Activated CD4-positive, alpha-beta memory T cell treated with anti-CD3 and anti-CD28 coated beads, Interleukin-2, amount 10 ng/mL, durations not matched to agents 7 days and 5 days (primary cell): ENCODE data around the gene SLC25A51. TPM values are rescaled to one million over a fixed set of nuclear protein-coding genes. Genes with fewer than 3 reads are reported as not detected.

Experiments used
- CTCF ChIA-PET: fragments of 350-600 bp; sonication (Branson Sonifier 250); formaldehyde crosslinking; loops from one replicate; lab custom pipeline; 2021; ENCODE audit warnings: antibody characterized with exemption, inconsistent platforms; lab: Charles Lee
- POLR2A ChIA-PET: fragments of 350-600 bp; sonication (Branson Sonifier 250); formaldehyde crosslinking; loops from one replicate; lab custom pipeline; 2021; ENCODE audit warnings: antibody characterized with exemption; lab: Charles Lee
- DNase-seq: peaks from one replicate; pipeline ENCODE4 v3.0.0-alpha.2; 2020
- H3K27ac Mint-ChIP-seq: one replicate; pipeline ENCODE4 v1.8.0; 2021; ENCODE audit warnings: mild to moderate bottlenecking, mixed read lengths
- H3K27me3 Mint-ChIP-seq: one replicate; pipeline ENCODE4 v1.8.0; 2021; ENCODE audit warnings: mixed read lengths
- H3K36me3 Mint-ChIP-seq: one replicate; pipeline ENCODE4 v1.8.0; 2021; ENCODE audit warnings: low read depth, mixed read lengths
- H3K4me1 Mint-ChIP-seq: one replicate; pipeline ENCODE4 v1.8.0; 2021; ENCODE audit warnings: mixed read lengths
- H3K4me3 Mint-ChIP-seq: one replicate; pipeline ENCODE4 v1.8.0; 2021; ENCODE audit warnings: mild to moderate bottlenecking, mixed read lengths
- H3K9me3 Mint-ChIP-seq: one replicate; pipeline ENCODE4 v1.8.0; 2021; ENCODE audit warnings: mixed read lengths
- total RNA-seq, 2 experiments: library from RNA; stranded (reverse); gene quantifications; one replicate each; pipeline ENCODE4 v1.2.3, GENCODE V29; 2021

The SLC25A51 gene
- total RNA-seq, 2 experiments from 2014 or later: 28.4 to 29.3 TPM

- Mint-ChIP-seq H3K27ac (no peak overlapping the region), H3K9me3 (peaks cover 2% of the 10 kb centered on the region), H3K4me3 (no peak overlapping the region), H3K36me3 (no peaks in the 10 kb centered on the region), H3K27me3 (no peaks in the 10 kb centered on the region), H3K4me1 (peaks cover 7% of the 10 kb centered on the region)
- no peak for DNase-seq
- POLR2A ChIA-PET: interaction anchor here (1.1 kb wide), 1 partner anchor 25 kb away, joined by 3 read pairs; the partner anchor contains the start of gene SLC25A51
- CTCF ChIA-PET: no interaction called here
Measured at GRCh38 chr9:37928552-37929430, 24.9 kb upstream of the SLC25A51 start.

DNA sequence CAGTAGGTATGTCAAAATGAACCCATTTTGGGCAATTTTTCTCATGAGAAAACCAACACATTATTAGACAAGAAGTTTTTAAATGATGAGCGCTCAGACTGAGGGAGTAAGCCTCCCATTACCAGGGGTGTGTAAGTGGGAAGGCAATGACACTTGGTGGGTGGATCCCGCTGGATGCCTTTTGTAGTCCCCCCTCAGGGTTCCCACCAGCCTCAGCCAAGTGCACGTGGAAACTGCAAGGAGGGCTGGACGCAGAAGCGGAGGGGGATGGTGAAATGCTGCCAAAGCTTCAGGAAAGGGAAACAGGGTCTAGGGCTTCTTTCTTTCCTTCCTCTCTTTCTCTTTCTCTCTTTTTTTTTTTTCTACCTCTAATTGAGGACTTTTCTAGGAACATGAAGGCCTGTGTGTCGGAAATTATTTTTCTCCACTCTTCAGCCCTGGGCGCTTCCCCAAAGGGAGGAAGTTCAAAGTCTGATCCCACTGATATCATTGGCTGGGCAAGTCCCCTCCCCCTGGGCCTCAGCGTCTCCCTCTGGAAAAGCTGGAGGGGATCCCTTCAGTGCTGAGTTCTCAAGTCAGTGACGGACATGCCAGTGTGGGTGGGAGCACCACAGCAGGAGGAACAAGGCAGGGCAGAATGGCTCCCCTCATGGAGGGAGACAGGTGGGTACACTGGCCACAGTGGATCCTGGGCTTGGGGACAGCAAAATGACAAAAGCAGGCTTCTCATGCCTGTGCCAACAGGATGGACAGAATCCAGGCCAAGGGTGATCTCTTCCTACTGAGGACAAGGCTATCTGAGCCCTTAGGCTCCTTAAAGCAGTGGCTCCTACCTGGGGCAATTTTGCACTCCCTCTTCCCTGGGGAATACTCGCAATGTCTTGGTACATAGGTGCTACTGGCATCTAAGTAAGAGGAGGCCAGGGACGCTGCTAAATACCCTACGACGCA is 23.9 kb upstream of the SLC25A51 start:
- no peak for DNase-seq
- CTCF ChIA-PET: no interaction called here
- Mint-ChIP-seq H3K27ac (no peak overlapping the region), H3K9me3 (peaks cover 2% of the 10 kb centered on the region), H3K36me3 (no peaks in the 10 kb centered on the region), H3K4me3 (no peak overlapping the region), H3K27me3 (no peaks in the 10 kb centered on the region), H3K4me1 (peaks cover 7% of the 10 kb centered on the region)
- POLR2A ChIA-PET: no interaction called here

GRCh38 chr9:37927132-37927531 is 23.2 kb upstream of the SLC25A51 start:
- peaks cover 2% of the 10 kb centered on the region for H3K9me3 Mint-ChIP-seq
- H3K27ac Mint-ChIP-seq: no peak overlapping the region
- H3K4me3 Mint-ChIP-seq: no peak overlapping the region
- DNase-seq: no peak
- CTCF ChIA-PET: no interaction called here
- H3K36me3 Mint-ChIP-seq: no peaks in the 10 kb centered on the region
- H3K27me3 Mint-ChIP-seq: no peaks in the 10 kb centered on the region
- POLR2A ChIA-PET: no interaction called here
- H3K4me1 Mint-ChIP-seq: peaks cover 7% of the 10 kb centered on the region

DNA sequence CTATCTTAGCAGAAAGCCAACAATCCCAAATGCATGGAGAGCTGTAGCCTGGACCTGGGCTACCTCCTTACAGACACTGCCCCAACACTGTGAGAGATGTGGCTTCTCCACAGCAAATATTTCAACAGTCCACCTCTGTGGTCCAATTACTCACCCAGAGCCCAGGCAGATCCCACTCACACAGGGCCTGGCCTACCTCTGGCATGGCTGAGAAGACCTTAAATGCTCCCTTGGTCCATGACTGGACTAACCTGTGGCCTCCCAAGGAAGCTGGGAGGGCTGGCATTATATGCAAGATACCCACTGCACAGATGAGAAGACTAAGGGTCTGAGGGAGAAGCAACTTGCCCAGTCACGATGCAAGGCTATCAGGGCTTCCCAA is 22.8 kb upstream of the SLC25A51 start:
- ChIA-PET POLR2A (no interaction called here), CTCF (no interaction called here)
- Mint-ChIP-seq H3K36me3 (no peaks in the 10 kb centered on the region), H3K27ac (no peak overlapping the region), H3K27me3 (no peaks in the 10 kb centered on the region), H3K9me3 (peaks cover 2% of the 10 kb centered on the region), H3K4me3 (no peak overlapping the region), H3K4me1 (peaks cover 7% of the 10 kb centered on the region)
- DNase-seq: no peak

DNA sequence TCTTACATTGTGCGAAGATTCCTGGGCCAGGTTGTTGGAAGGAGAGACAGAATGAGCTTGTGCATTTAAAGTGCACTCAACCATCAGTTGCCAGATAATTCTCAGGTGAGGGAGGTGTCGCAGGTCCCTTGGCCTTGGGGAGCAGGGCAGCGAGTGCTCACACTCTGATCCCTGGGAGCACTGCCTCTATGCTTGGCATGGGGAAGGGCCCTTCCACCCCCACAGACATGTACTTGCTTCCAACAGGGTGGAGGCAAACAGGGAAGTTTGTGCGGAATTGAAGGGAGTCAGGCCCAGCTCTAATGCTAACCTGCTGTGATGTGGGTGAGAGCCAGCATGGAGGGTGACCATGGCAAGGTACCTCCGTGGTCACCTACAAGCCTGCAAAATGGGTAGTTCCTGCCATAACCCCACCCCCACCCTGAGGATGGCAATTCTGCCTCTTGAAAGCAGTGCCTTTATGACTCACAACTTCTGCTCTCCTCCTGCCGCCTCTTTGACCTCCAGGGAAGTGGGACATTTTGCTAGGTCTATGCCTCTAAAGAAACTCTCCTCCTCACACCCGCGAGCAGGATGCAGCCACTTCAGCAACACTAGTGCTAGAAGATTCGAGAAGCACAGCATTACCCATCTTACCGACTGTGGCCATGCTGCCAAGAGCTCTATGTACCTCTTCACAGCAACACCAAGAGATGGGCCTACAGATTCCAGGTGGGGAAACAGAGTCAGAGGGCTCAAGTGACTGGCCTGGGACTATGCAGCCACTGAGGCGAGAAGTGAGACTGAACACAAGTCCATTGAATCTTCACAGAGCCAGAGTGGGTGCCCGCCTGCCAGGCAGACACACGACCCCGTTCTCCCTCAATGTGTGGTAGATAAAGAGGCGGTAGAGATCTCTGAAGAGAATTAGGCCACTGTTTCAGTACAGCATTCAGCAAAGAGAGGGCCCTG is 22.1 kb upstream of the SLC25A51 start:
- ChIA-PET CTCF (interaction anchor here (1.5 kb wide), 1 partner anchor 13 kb away, joined by 3 read pairs; no protein-coding TSS in a partner anchor), POLR2A (no interaction called here)
- Mint-ChIP-seq H3K27me3 (no peaks in the 10 kb centered on the region), H3K27ac (no peak overlapping the region), H3K4me1 (peaks cover 7% of the 10 kb centered on the region), H3K36me3 (no peaks in the 10 kb centered on the region), H3K4me3 (no peak overlapping the region), H3K9me3 (peaks cover 2% of the 10 kb centered on the region)
- DNase-seq: no peak

GRCh38 chr9:37925006-37925405 is 21.1 kb upstream of the SLC25A51 start:
- DNase-seq: no peak
- H3K27me3 Mint-ChIP-seq: no peaks in the 10 kb centered on the region
- ChIA-PET CTCF (interaction anchor here (1.5 kb wide), 2 partner anchors 12 to 13 kb away, joined by 3 read pairs; no protein-coding TSS in a partner anchor), POLR2A (no interaction called here)
- no peaks in the 10 kb centered on the region for H3K36me3 Mint-ChIP-seq
- H3K4me1 Mint-ChIP-seq: peaks cover 7% of the 10 kb centered on the region
- peaks cover 2% of the 10 kb centered on the region for H3K9me3 Mint-ChIP-seq
- no peak overlapping the region for H3K27ac Mint-ChIP-seq
- H3K4me3 Mint-ChIP-seq: no peak overlapping the region

DNA sequence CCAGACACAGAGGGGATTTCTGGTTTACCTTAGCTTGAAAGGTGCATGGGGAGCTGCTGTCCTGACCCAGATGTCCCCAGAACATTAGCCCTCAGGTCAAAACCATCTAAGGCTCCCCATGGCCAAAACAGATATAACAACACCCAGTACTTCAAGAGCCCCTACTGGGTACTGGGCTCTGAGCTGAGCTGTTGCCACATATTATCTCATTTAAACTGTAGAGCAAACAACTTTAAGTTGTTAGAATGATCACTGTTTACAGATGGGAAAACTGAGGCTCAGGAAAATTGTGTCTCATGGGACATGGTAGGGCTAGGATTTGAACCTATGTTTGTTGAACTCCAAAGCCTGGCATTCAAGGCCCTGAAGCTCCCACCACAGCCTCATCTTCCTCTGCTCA is 20.6 kb upstream of the SLC25A51 start:
- DNase-seq: no peak

DNA sequence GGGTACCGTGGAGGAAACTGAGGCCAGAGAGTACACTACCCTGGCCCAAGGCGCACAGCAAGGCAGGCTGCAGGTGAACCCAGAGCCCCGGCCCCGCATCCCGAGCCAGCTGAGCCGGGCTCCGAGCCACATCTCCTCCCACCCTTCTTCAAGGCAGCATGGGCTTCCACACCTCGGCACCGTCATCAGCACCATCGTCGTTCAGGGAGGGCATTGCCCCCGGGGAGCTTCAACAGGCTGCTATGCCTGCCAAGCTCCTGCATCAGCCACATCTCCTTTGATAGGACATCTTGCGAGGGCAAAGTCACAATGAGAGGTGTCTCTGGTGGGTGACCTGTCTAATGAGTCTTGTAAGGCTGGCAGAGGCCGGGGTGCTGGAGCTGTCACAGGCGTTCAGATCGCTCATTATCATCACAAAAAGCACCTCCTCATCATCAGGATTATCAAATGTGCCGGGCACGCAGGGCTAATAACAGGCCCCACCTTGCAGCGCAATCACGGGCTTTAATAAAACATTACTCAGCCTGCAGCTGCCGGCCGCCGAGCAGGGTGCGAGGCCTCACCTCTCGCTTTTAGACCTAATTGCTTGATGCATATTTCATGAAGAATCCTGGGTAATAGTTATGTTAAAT is 20.0 kb upstream of the SLC25A51 start:
- DNase-seq: no peak
- Mint-ChIP-seq H3K4me3 (no peak overlapping the region), H3K36me3 (no peaks in the 10 kb centered on the region), H3K27ac (no peak overlapping the region), H3K27me3 (no peaks in the 10 kb centered on the region), H3K4me1 (peaks cover 3% of the 10 kb centered on the region), H3K9me3 (no peaks in the 10 kb centered on the region)
- CTCF ChIA-PET: interaction anchor here (1.5 kb wide), 2 partner anchors 10 to 12 kb away, joined by 3 read pairs; no protein-coding TSS in a partner anchor
- POLR2A ChIA-PET: no interaction called here

More for the DNA sequence above, 20.6 kb upstream of the SLC25A51 start:
- CTCF ChIA-PET: interaction anchor here (1.5 kb wide), 2 partner anchors 11 to 13 kb away, joined by 3 read pairs; no protein-coding TSS in a partner anchor
- H3K4me3 Mint-ChIP-seq: no peak overlapping the region
- no peaks in the 10 kb centered on the region for H3K27me3 Mint-ChIP-seq
- H3K36me3 Mint-ChIP-seq: no peaks in the 10 kb centered on the region
- no peak overlapping the region for H3K27ac Mint-ChIP-seq
- H3K4me1 Mint-ChIP-seq: peaks cover 6% of the 10 kb centered on the region
- peaks cover under 1% of the 10 kb centered on the region for H3K9me3 Mint-ChIP-seq
- POLR2A ChIA-PET: no interaction called here

DNA sequence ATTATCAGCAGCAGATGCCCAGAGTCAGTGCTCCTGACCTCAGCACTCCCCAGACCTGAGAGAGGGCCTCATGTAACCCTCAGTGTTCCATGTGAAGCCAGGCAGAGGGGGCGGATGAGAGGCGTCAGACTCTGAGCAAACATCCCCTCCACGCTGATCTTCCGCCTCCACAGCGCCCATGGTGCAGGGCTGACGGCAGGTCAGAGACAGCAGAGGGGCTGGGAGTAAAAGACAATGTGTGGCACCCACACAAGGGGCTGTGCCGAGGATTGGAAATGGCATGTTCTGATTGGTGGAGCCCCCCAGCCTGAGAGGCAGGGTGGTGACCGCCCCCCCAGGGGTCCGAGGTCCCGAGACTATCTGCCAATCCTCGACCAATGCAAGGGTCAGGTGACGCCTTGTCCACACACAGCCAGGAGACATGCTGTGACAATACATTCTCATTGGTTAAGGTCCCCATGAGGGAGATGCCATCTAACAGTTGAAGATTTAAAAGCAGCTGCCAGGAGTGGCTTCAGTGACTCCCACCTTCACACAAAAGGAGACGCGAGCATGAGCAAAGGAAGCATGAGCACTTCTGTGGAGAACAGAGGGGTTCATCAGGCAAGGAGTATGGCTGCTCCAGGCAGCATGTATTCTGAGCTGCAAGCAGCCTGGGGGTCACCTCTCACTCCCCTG is 19.3 kb upstream of the SLC25A51 start:
- no peak overlapping the region for H3K27ac Mint-ChIP-seq
- POLR2A ChIA-PET: no interaction called here
- no peak for DNase-seq
- H3K27me3 Mint-ChIP-seq: no peaks in the 10 kb centered on the region
- H3K4me3 Mint-ChIP-seq: no peak overlapping the region
- H3K9me3 Mint-ChIP-seq: no peaks in the 10 kb centered on the region
- H3K4me1 Mint-ChIP-seq: peaks cover 3% of the 10 kb centered on the region
- CTCF ChIA-PET: no interaction called here
- no peaks in the 10 kb centered on the region for H3K36me3 Mint-ChIP-seq

GRCh38 chr9:37922363-37923117 is 18.6 kb upstream of the SLC25A51 start:
- CTCF ChIA-PET: no interaction called here
- H3K36me3 Mint-ChIP-seq: no peaks in the 10 kb centered on the region
- POLR2A ChIA-PET: no interaction called here
- no peaks in the 10 kb centered on the region for H3K9me3 Mint-ChIP-seq
- no peak overlapping the region for H3K27ac Mint-ChIP-seq
- H3K4me3 Mint-ChIP-seq: no peak overlapping the region
- H3K4me1 Mint-ChIP-seq: peaks cover 4% of the 10 kb centered on the region
- no peak for DNase-seq
- H3K27me3 Mint-ChIP-seq: no peaks in the 10 kb centered on the region
